ENCODE results near the gene PRODH2.

The PRODH2 gene

GRCh38 chr19:35782589-35782988, 30.1 kb downstream of the PRODH2 start:
- TF ChIP-seq FOXK2 (IDR thresholded peaks at IDR 0.05), result no peak
- ChIA-PET CTCF (no interaction called here), POLR2A (interaction anchor here (0.6 kb wide), 1 partner anchor 42 kb away, joined by 3 read pairs; no protein-coding TSS in a partner anchor)
- no peak for DNase-seq (ENCODE audit: extremely low spot score)

- TF ChIP-seq SP1 (IDR thresholded peaks at IDR 0.05) (no peak), ZNF384 (IDR thresholded peaks at IDR 0.05) (no peak), NFRKB (IDR thresholded peaks at IDR 0.05) (no peak), TARDBP (IDR thresholded peaks at IDR 0.05) (no peak), FOXA1 (IDR thresholded peaks at IDR 0.05) (no peak)
- CTCF ChIA-PET, result no interaction called here
- POLR2A ChIA-PET, result no interaction called here
- DNase-seq (ENCODE audit: extremely low spot score), result no peak
Measured at GRCh38 chr19:35781650-35782049, 31.0 kb downstream of the PRODH2 start.

- no peak for TF ChIP-seq FOXK2 (IDR thresholded peaks at IDR 0.05)
- no peak for TF ChIP-seq HDGF (IDR thresholded peaks at IDR 0.05; ENCODE audit: borderline replicate concordance)
- no peak for TF ChIP-seq ARNT (IDR thresholded peaks at IDR 0.05)
- TF ChIP-seq LEF1 (IDR thresholded peaks at IDR 0.05; ENCODE audit: borderline replicate concordance), result no peak
- no peak for TF ChIP-seq NFRKB (IDR thresholded peaks at IDR 0.05)
- no peak for TF ChIP-seq L3MBTL2 (conservative IDR thresholded peaks at IDR 0.05)
- TF ChIP-seq TARDBP (IDR thresholded peaks at IDR 0.05), result no peak
- TF ChIP-seq FOXM1 (IDR thresholded peaks at IDR 0.05; ENCODE audit: borderline replicate concordance), result no peak
- no peak for TF ChIP-seq SP1 (IDR thresholded peaks at IDR 0.05)
- TF ChIP-seq CTBP1 (IDR thresholded peaks at IDR 0.05; ENCODE audit: borderline replicate concordance), result no peak
- TF ChIP-seq ZNF384 (IDR thresholded peaks at IDR 0.05), result no peak
- no peak for TF ChIP-seq ELF4 (IDR thresholded peaks at IDR 0.05)
- no peak for TF ChIP-seq PKNOX1 (IDR thresholded peaks at IDR 0.05)
- TF ChIP-seq SUZ12 (IDR thresholded peaks at IDR 0.05), result no peak
- no peak for TF ChIP-seq FOXA1 (IDR thresholded peaks at IDR 0.05)
- TF ChIP-seq BHLHE40 (IDR thresholded peaks at IDR 0.05; ENCODE audit: borderline replicate concordance), result no peak
- ChIA-PET CTCF (no interaction called here), POLR2A (no interaction called here)
- DNase-seq (ENCODE audit: extremely low spot score), result no peak
Measured at GRCh38 chr19:35780717-35781116, 31.9 kb downstream of the PRODH2 start.

- POLR2A ChIA-PET, result interaction anchor here (0.7 kb wide), 1 partner anchor 10 kb away, joined by 3 read pairs; no protein-coding TSS in a partner anchor
- CTCF ChIA-PET, result no interaction called here
- TF ChIP-seq ARNT (IDR thresholded peaks at IDR 0.05), result no peak
- TF ChIP-seq NFRKB (IDR thresholded peaks at IDR 0.05), result no peak
- no peak for TF ChIP-seq SP1 (IDR thresholded peaks at IDR 0.05)
- no peak for TF ChIP-seq L3MBTL2 (conservative IDR thresholded peaks at IDR 0.05)
- no peak for TF ChIP-seq ELF4 (IDR thresholded peaks at IDR 0.05)
- no peak for TF ChIP-seq TARDBP (IDR thresholded peaks at IDR 0.05)
- no peak for TF ChIP-seq LEF1 (IDR thresholded peaks at IDR 0.05; ENCODE audit: borderline replicate concordance)
- TF ChIP-seq PKNOX1 (IDR thresholded peaks at IDR 0.05), result no peak
- no peak for TF ChIP-seq CTBP1 (IDR thresholded peaks at IDR 0.05; ENCODE audit: borderline replicate concordance)
- no peak for TF ChIP-seq SUZ12 (IDR thresholded peaks at IDR 0.05)
- TF ChIP-seq BHLHE40 (IDR thresholded peaks at IDR 0.05; ENCODE audit: borderline replicate concordance), result no peak
- no peak for TF ChIP-seq ZNF384 (IDR thresholded peaks at IDR 0.05)
- no peak for TF ChIP-seq FOXK2 (IDR thresholded peaks at IDR 0.05)
- no peak for TF ChIP-seq FOXA1 (IDR thresholded peaks at IDR 0.05)
- TF ChIP-seq HDGF (IDR thresholded peaks at IDR 0.05; ENCODE audit: borderline replicate concordance), result no peak
- TF ChIP-seq FOXM1 (IDR thresholded peaks at IDR 0.05; ENCODE audit: borderline replicate concordance), result no peak
- no peak for DNase-seq (ENCODE audit: extremely low spot score)
Measured at GRCh38 chr19:35780058-35780457, 32.6 kb downstream of the PRODH2 start.

GRCh38 chr19:35779033-35779432, 33.6 kb downstream of the PRODH2 start:
- DNase-seq (ENCODE audit: extremely low spot score), result no peak
- ChIA-PET POLR2A (no interaction called here), CTCF (no interaction called here)
- TF ChIP-seq LEF1 (IDR thresholded peaks at IDR 0.05; ENCODE audit: borderline replicate concordance) (no peak), SUZ12 (IDR thresholded peaks at IDR 0.05) (no peak), CTBP1 (IDR thresholded peaks at IDR 0.05; ENCODE audit: borderline replicate concordance) (no peak), PKNOX1 (IDR thresholded peaks at IDR 0.05) (no peak), FOXA1 (IDR thresholded peaks at IDR 0.05) (no peak), SP1 (IDR thresholded peaks at IDR 0.05) (no peak), ELF4 (IDR thresholded peaks at IDR 0.05) (no peak), ZNF384 (IDR thresholded peaks at IDR 0.05) (no peak), L3MBTL2 (conservative IDR thresholded peaks at IDR 0.05) (no peak), HDGF (IDR thresholded peaks at IDR 0.05; ENCODE audit: borderline replicate concordance) (no peak), FOXK2 (IDR thresholded peaks at IDR 0.05) (no peak), FOXM1 (IDR thresholded peaks at IDR 0.05; ENCODE audit: borderline replicate concordance) (no peak), TARDBP (IDR thresholded peaks at IDR 0.05) (no peak), NFRKB (IDR thresholded peaks at IDR 0.05) (no peak), ARNT (IDR thresholded peaks at IDR 0.05) (no peak), BHLHE40 (IDR thresholded peaks at IDR 0.05; ENCODE audit: borderline replicate concordance) (no peak)

DNA sequence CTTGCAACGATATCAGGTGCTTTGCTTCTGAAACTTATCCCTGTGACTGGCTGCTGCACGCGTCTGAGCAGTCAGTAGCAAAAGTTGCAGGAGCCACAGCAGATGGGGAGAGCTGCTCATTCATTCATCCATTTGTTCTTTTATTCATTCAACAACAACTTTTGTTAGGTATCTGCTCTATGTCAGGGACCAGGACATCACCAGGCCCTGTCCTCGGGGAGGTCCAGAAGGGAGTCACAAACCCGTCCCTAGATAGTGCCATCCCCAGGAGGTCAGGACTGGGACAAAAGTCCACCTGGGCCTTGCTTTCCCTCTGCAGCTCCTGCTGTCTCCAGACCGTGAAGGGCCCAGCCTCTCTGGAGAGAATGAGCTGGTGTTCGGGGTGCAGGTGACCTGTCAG, 34.7 kb downstream of the PRODH2 start:
- DNase-seq (ENCODE audit: extremely low spot score), result no peak
- POLR2A ChIA-PET, result no interaction called here
- TF ChIP-seq BHLHE40 (IDR thresholded peaks at IDR 0.05; ENCODE audit: borderline replicate concordance), result no peak
- CTCF ChIA-PET, result no interaction called here
